HG03139 (cell line): ENCODE data around the gene CDK17.
"Not testable (repeated sequence)": the region's sequence is repeated elsewhere in the genome, so short reads cannot be mapped to it uniquely, and the experiment has no call there.

ENCODE experiments used
- ATAC-seq: cut with Tn5 transposase; IDR thresholded peaks from one replicate; pipeline ENCODE4 v1.9.1; 2021; ENCODE audit not compliant: unreplicated experiment

Gene CDK17

DNA sequence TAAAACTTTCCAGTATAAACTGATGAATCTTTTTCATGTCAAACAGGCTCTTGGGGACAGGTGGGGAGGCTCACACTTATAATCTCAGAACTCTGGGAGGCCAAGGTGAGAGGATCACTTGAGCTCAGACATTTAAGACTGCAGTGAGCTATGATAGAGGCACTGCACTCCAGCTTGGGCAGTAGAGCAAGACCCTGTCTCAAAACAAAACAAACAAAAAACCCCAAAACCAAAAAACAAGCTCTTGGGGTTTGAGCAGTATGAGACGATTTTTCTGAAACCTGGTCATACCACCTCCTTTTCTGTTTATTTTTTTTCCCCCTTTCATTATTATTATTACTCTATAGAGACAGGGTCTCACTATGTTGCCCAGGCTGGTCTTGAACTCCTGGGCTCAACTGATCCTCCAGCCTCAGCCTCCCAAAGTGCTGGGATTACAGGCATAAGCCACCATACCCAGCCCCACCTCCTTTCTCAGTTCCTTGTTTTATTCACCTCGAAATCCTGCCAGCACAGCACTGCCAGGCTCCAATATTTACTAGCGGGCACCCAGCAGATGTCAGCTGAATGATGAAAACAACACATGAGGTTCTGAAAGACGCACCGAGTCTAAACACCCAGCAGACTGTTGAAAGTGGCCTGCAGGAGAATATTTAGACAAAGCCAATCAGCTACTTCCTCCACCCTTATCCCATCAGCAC lies 19.5 kb upstream of the CDK17 start:
- ATAC-seq: peak; percentile 53

DNA sequence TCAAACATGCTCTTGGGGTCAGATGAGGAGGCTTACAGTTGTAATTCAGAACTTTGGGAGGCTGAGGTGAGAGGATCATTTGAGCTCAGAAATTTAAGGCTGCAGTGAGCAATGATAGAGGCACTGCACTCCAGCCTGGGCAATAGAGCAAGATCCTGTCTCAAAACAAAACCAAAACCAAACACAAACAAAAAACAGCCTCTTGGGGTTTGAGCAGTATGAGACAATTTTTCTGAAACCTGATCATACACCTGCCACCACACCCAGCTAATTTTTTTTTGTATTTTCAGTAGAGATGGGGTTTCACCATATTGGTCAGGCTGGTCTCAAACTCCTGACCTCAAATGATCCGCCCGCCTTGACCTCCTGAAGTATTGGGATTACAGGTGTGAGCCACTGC lies 17.4 kb upstream of the CDK17 start:
- not testable (repeated sequence) for ATAC-seq

DNA sequence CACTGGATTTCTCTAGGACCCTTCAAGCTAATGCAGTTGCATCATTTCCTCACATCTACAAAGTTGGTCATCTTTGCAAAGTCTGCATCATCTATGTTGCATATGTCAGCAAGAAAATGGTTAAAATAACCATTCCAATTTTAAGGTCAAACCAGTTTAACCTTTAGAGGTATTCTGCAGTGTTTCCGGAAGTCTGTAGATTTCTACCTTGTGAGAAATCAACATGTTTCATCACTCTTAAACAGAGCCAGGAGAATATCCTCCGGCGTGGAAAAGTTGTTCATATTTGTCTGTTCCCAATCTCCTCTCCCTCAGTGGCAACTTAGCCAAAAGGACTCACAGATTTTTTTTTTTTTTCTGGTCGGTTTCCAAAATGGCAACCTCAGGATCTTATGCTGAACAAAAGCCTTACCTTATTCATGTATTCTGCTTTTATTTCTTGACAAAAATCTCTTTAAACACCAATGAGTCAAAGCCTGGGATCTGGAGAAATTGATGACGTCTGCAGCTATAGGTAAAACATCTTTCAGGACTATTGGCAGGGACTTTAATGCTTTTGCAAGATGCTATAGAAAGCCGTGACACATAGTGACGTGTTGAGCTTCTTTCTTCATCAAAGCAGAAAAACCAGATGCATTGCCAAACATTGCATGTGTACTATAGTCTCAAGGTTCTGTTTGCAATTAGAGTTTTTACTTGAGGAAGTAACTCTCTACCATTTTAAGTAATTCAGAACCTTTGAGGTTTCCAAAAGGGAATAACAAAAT lies 16.0 kb upstream of the CDK17 start:
- ATAC-seq: no peak

DNA sequence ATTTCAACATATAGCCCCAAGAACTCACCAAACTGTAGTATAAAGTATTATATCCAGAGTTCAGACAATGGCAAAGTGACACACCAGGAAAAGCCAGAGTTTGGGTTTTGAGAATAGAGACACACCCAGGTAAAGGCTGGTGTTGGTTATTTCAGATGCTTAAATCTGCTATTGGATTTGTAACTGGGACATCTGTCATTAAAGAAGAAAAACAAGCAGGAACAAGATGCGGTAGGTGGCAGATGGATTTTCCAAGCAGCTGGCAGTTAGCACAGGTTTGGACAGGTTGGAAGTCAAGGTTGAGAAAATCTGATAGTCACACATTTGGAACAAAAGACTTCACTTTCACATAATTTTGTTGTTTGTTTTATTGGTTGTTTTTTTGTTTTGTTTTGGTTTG lies 14.4 kb upstream of the CDK17 start:
- no peak for ATAC-seq

DNA sequence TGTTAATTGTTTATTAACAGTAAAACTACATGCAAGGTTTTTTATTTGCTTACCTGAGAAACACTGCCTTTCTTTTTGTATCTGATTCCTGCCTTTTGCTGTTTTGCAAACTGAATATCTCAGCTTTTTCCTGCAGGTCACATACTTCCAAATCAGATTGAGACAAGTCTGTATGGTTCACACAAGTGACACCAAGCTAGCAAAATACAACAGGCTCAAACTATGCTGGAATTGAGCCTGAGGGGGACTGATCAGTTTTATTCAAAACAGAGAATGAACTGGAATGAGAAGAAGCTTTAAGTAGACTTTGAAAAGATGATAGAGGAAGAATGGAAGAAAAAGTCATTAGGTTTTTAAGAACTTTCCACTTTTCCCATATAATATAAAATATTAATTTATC lies 12.2 kb upstream of the CDK17 start:
- no peak for ATAC-seq

DNA sequence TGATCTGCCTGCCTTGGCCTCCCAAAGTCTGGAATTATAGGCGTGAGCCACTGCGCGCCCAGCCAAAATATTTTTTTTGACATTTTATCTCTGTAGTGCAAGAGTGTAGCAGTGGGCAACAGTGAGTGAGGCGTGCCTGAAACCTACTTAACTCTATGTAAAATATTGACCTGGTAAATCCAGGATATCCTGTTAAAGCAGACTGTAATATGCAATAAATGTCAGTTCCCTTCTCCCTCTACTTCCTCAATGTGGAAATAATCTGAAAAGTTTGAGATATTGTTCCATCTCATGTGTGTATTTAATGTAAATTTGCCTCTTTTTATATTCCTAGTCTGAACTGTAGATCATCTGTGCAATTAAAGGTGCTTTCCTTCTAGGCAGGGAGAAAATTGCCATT lies 9.5 kb upstream of the CDK17 start:
- no peak for ATAC-seq

DNA sequence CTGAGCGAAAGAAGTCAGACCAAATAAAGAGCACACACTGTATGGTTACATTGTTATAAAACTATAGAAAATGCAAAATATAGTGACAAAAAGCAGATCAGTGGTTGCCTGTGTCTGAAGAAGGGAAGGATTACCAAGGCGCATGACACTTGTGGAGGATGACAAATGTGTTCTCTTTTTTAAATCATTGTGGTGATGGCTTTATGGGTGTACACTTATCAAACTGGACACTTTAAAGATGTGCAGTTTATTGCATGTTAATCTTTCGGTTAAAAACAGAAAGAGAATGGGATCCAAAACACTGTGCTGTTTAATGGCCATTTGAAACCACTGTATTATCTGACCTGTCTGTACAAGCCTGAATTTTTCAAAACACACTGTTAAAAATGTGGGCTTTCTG lies 8.8 kb upstream of the CDK17 start:
- no peak for ATAC-seq

DNA sequence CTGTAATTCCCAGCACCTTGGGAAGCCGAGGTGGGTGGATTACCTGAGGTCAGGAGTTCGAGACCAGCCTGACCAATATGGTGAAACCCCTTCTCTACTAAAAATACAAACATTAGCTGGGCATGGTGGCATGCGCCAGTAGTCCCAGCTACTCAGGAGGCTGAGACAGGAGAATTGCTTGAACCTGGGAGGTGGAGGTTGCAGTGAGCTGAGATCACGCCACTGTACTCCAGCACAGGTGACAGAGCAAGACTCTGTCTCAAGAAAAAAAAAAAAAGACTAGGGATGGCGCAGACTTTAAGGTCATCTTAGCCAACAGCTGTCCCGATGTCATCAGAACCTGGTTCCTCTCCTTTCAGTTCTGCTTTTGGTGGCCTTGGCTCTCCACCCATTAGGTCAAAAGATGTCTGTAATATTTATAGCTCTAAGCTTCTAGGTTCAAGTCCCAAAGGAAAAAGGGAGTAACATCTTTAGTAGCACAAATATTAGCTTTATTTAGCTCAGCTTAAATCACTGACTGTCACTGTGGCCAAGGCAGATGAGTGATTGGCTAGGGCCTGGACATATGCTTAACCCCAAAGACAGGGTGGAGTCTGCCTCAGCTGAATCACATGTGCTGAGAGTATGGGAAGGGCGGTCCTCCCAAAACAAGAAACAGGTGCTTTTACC lies 7.3 kb upstream of the CDK17 start:
- peak; percentile 94 for ATAC-seq

DNA sequence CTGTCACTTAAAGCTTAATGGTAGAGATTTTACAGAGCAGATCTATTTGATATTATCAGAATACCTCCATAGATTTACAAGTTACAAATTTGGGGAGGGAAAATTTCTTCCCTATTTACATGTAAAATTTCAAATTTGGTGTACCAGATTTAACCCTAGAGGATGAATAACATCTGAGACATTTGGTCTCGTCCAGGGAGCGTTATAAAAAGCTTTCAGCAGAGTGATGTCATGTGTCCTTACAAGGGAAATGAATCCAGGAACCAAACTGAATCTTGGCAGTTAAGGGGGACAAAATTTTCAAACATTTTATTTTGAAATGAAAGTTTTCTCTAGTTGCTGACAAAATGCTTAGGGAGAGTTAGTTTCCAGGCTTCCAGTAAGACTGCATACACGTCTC lies 4.5 kb upstream of the CDK17 start:
- ATAC-seq: no peak

DNA sequence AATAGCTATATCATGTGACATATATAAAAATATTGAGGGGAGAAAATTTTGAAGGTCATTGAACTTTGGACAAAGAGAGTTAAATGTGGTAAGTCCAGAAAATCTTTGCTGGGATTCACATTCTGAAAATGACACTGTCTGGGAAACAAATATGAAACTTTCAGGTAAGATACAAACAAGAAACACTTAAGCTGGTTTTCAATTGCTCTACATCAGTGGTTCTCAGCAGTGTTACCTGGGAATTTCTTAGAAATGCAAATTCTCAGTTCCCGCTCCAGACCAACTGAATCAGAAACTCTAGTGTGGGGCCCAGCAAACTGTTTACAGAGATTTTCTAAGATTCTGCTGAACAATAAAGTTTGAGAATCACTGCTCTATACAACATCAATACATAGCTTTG lies 3.6 kb upstream of the CDK17 start:
- ATAC-seq: no peak

DNA sequence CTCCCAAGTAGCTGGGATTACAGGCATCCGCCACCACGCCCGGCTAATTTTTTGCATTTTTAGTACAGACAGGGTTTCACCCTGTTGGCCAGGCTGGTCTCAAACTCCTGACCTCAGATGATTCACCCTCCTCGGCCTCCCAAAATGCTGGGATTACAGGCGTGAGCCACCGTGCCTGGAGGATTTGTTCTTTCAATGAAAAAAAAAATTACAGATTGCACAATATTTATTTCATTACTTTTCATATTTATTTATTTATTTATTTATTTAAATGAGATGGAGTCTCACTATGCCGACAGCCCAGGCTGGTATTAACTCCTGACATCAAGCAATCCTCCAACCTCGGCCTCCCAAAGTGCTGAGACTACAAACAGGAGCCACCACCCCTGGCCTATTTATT lies 2.3 kb upstream of the CDK17 start:
- ATAC-seq: not testable (repeated sequence)

DNA sequence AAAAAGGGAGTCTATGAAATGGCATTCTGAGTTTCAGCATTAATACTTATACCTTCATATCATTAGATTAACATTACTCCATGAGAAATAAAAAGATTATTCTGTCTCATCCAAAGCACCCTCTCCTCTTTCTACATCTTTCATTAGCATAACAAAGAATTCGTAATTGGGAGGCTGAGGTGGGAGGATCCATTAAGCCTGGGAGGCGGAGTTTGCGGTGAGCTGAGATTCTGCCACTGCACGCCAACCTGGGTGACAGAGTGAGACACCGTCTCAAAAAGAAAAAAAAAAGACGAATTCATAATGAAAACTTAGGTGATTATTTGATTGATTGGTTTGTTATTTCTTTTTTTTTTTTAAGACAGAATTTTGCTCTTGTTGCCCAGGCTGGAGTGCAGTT lies 1.8 kb upstream of the CDK17 start:
- no peak for ATAC-seq

DNA sequence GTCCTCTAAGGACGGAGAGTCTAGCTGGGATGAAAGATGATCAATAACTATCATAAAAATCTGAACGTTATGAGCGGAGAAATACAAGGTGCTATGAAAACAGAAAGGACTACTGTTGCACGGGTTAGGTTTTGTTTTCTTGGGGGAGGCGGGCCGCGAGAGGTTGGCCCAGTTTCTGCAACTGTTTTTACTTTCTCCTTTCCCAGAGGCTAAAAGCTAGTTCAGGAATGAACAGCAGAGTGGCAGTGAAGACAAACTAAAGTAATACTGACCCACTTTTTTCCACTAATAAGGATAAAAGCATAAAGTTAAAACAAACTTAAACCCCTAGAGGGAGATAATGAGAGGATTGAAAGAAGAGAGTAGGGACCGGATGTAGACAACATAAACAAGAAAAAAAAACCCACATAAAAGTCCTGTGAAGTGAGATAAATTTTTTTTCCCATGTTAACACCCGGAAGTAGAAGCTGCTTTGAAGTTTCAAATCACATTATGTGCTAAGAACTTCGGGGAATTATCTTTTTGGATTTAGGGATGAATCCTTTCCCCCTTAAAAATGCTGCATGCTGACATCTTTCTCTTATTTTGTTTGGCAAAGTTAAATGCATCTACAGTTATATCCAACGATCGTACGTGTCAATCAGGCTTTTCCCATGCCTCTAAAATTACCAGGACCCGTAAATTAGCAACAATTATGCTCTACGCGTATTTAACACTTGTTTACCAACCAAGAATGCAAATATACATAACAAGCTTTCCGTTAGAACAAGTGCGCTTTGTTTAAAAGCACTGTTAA lies 1.0 kb upstream of the CDK17 start:
- no peak for ATAC-seq

DNA sequence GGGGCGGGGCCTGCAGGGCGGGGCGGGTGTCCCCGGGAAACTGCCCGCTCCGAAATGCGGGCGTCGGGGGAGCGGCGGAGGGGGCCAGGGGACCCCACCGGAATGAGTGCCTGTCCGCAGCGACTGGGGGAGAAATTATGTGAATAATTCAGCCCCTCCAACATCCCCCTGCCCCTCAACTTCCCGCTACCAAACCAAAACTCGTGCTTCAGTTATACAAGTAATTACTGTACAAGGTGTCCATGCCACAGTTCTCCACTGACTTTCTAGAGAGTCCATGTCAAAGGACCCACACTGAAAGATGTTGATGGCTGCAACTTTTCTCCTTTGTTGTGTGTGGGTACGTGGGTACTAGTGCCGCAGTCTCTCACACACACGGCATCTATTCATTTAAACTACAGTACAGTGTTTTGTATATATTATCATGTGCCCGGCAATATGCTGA lies 414 bp upstream of the CDK17 start:
- ATAC-seq: peak; percentile 1

DNA sequence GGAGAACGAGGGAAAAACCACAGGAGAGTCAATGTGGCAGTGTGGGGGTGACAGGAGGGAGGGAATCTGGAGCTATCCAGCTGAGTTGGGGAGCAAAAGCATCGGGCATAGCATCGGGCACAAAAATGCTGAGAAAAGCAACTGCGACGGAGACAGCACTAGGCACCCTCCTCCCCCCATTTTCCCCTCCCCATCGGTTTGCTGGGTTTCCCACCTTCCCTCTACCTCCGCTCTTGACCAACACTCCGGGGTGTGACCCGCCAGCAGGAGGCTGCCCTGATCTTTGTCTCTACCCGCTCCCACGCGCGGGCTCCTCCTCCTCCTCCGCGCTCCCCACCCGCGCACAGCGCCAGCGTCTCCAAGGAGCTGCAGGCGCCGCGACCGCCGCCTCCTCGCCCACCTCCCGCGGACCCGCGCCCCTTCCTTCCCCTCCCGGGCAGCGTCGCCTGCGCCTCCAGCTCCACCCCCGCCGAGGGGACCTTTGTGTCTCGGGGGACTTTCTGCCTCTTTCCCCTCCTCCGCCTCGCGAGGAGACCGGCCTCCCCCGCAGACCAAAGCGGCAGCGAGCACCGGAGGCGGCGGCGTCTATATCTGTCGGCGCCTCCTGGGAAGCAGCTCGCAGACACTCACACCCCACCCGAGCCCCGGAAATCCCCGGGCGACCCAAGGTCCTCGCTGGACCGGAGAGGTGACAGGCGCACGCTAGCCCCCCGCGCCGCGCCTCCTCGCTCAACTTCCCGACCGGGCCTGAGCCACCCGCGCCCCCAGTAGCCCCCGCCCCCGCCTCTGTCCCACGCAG lies 920 bp downstream of the CDK17 start:
- peak; percentile 31 for ATAC-seq

DNA sequence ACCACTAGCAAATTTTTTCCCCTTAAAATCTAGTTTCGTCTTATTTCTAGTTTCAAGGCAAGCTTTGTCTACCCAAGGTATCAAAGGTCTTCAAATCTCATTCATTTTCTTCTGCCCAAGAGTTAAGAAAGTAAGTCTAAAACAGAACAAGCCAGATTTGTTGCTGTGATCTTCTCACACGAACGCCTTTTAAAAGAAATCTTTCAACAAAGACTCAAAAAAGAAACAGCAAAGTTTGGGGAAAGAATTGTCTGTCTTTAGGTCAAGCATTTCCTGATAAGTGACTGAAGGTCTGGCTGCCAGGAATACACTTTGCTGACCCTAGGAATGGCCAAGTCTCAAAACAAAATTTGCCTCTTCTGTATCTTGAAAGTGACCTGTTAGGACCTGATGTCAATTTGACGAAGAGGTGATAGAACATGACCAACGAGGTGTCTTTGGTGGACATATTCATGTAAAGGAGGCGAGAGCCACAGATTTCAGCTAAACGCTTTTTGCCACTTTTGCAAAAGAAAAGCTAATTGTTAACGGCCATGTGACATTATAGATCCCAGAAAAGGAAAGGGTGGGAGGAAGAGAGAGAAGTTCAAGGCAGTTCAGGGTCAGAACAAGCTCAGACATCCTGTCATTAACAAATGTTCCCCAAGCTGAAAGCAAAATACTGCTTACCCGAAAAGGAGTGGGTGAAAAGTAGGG lies 1.7 kb downstream of the CDK17 start:
- ATAC-seq: no peak

DNA sequence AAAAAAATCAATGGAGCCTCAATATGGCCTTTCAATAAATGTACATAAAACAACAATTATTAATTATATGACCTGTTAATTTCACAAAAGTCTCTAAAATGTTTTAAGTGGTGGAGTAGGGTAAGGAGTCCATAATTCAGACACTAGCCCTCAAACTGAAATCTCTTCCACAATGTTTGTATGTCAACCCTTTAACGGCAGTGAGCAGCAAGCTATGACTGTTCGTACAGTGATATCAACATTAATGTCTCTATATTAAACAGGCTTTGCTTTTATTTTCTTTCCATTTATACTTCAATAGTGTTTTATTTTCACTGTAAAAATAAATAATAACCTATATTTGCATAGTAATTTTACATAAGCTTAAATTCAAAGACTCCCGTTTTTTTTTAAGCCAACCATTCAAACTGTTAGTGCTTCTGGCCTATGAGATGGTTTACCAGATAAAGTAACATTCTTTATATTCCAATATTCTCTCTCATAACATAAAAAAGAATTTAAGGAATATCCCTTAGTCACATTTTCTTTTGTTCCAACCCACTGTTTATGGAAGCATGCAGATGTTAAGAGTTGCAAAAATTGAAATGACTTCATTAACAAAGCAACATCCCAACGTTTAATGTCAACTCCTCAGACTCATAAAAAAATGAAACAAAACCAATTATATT lies 2.3 kb downstream of the CDK17 start:
- ATAC-seq: no peak

DNA sequence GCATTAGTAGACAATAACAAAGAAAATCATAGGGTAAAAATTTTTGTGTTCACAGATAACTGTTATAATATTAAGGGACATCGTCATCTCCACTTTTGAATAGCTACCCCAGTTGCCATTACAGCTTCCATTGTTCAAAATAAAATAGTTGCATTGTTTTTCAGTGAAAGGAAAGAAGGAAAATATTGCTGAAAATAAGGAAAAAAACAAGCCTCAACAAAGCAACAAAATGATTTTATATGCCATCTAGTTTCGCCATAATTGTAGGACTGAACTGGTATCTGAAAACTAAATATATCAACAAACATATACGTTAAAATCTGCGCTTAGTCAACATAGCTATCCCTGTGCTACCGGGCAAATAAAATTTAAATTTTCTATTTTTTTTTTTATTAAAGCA lies 3.3 kb downstream of the CDK17 start:
- ATAC-seq: no peak

DNA sequence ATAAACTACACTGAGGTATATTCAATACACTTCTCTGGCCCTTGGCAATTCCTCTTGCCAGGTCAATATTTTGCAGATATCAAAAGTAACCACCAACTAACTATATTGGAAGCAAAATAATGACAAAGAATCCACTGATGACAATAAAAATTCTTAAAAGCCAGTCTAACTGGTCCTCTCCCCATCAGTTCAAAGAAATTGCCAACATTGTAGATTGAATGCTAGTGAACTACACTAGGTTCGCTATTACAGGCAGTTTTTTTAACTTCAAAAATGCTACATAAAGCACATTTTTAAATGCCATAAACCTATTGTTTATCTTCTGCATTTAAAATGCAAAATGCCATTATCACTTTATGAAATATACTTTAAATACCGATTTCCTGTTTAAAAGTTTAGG lies 4.0 kb downstream of the CDK17 start:
- no peak for ATAC-seq
